Left colon (tissue), 2 donors: ENCODE measurements around the gene APCS. TPM values are rescaled to one million over a fixed set of nuclear protein-coding genes. Genes with fewer than 3 reads are reported as not detected.

Source experiments
- total RNA-seq, 2 donors: library from RNA; stranded (reverse); fragmentation: NEBNext Ultra II Directional; extraction: Animal tissue kit (Norgen Biotek cat#: 25700); gene quantifications; one replicate each; pipeline ENCODE4 v1.2.1, GENCODE V29; 2021
- donor health status: DM: no; HTN: no; CAD: no.
- donor health status: DM: yes; HTN: yes; CAD: no.

Gene APCS
- total RNA-seq, 2 donors from 2014 or later, result not detected

Other genes with a start within 250 kb of the APCS start
- not detected for gene OR10J4, start 155.6 kb upstream of the APCS start, total RNA-seq
- not detected for gene OR10J1, start 148.1 kb upstream of the APCS start, total RNA-seq
- gene OR10J5, start 51.8 kb upstream of the APCS start, total RNA-seq, result not detected
- not detected for gene CRP, start 126.8 kb downstream of the APCS start, total RNA-seq
- 10 to 100 TPM; 48.1 to 56.9 TPM for gene DUSP23, start 193.1 kb downstream of the APCS start, total RNA-seq
- under 1 TPM in 1 of 2 donors, not detected in 1; 0.14 TPM for gene FCRL6, start 214.5 kb downstream of the APCS start, total RNA-seq
- 1 to 10 TPM; 1.2 to 4.7 TPM for gene SLAMF8, start 239.0 kb downstream of the APCS start, total RNA-seq